ENCODE data around the gene NTN1. TPM values are rescaled to one million over a fixed set of nuclear protein-coding genes. Genes with fewer than 3 reads are reported as not detected.

Gene NTN1
- total and polyA plus RNA-seq, 2 of the 13 experiments (the other 11 are each of a cell fraction or from before 2014, with no cell fraction given): 0.04 to 0.05 TPM

DNA sequence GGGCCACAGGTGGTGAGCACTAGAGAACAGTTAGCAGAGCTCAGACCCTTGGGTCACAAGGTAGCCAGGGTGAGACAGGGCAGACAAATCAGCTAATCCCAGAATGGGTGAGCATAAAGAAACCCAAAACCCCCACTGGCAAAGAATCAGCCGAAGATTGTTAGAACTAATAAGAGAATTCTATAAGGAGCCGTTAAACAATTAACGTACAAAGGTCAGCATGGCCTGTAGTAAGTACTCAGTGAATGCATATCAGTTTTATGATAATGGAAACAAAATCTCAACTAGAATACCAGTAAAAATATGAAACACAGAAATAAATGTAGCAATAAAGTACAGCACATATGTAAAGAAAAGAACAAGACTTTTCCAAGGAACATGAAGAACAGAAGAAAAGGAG, 168.6 kb downstream of the NTN1 start:
- Histone ChIP-seq H2AFZ (ENCODE audit: low read length) (no peak overlapping the region), H4K20me1 (ENCODE audit: insufficient read depth, low read length) (no peaks in the 10 kb centered on the region), H3K27ac (ENCODE audit: extremely low read length, insufficient read depth, low read length) (no peak overlapping the region), H3K9me3 (ENCODE audit: low read length) (no peaks in the 10 kb centered on the region), H3K27me3 (ENCODE audit: control insufficient read depth in 1 of 2, insufficient read depth in 2 of 2, low read length in 2 of 2) (peaks cover 4 to 41% of the 10 kb centered on the region in 2 experiments), H3K9ac (ENCODE audit: insufficient read depth, low read depth, low read length) (no peak overlapping the region), H3K36me3 (replicated peaks in 1 of 2; ENCODE audit: control insufficient read depth in 1 of 2, insufficient read depth in 2 of 2, low read length in 2 of 2) (no peaks in the 10 kb centered on the region), H3K79me2 (ENCODE audit: insufficient read depth, low read length) (no peaks in the 10 kb centered on the region), H3K4me2 (ENCODE audit: low read depth, low read length) (no peak overlapping the region), H3K4me1 (ENCODE audit: insufficient read depth, low read length) (no peaks in the 10 kb centered on the region), H3K4me3 (replicated peaks in 1 of 3; ENCODE audit: insufficient read depth in 1 of 3, low read depth in 2 of 3, low read length in 3 of 3) (no peak overlapping the region)
- DNase-seq (ENCODE audit: low spot score): no peak
- intact Hi-C loops (cut with micrococcal nuclease; ENCODE audit: unreplicated experiment) (no loop called here), in situ Hi-C loops (cut with HindIII; ENCODE audit: extremely low pct_ligation_motif_present, low pct_unique_long_range_greater_than_20kb) (no loop called here)
- BruUV-seq (replicated peaks): no TSS peak
- CTCF ChIA-PET (ENCODE audit: low intra/inter-chr PET ratio, low total read pairs): no interaction called here
- no peak for ATAC-seq
- POLR2A ChIA-PET: no interaction called here
- no peak for FAIRE-seq
- TF ChIP-seq KAT2B (IDR thresholded peaks at IDR 0.05; ENCODE audit: borderline replicate concordance, low read depth, low read length) (no peak), KLF15 (CRISPR knock-in tag; IDR thresholded peaks at IDR 0.05; ENCODE audit: borderline replicate concordance) (no peak), KDM4B (CRISPR knock-in tag; IDR thresholded peaks at IDR 0.05) (no peak)
- TF ChIP-seq, protein P1, sequence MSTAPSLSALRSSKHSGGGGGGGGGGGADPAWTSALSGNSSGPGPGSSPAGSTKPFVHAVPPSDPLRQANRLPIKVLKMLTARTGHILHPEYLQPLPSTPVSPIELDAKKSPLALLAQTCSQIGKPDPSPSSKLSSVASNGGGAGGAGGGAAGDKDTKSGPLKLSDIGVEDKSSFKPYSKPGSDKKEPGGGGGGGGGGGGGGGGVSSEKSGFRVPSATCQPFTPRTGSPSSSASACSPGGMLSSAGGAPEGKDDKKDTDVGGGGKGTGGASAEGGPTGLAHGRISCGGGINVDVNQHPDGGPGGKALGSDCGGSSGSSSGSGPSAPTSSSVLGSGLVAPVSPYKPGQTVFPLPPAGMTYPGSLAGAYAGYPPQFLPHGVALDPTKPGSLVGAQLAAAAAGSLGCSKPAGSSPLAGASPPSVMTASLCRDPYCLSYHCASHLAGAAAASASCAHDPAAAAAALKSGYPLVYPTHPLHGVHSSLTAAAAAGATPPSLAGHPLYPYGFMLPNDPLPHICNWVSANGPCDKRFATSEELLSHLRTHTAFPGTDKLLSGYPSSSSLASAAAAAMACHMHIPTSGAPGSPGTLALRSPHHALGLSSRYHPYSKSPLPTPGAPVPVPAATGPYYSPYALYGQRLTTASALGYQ (CRISPR knock-in tag; IDR thresholded peaks at IDR 0.05): no peak
- WGBS (ENCODE audit: low lambda C conversion rate): 41% methylated on average over 3 of the region's 3 CpGs

GRCh38 chr17:9192010-9192409, 170.7 kb downstream of the NTN1 start:
- no peaks in the 10 kb centered on the region for H3K79me2 ChIP-seq (ENCODE audit: insufficient read depth, low read length)
- WGBS (ENCODE audit: low lambda C conversion rate): 0% methylated on average over 1 of the region's 1 CpG
- intact Hi-C loops (cut with micrococcal nuclease; ENCODE audit: unreplicated experiment): no loop called here
- H3K9me3 ChIP-seq (ENCODE audit: low read length): no peaks in the 10 kb centered on the region
- FAIRE-seq (no peak), ATAC-seq (no peak), DNase-seq (ENCODE audit: low spot score) (no peak)
- H3K4me1 ChIP-seq (ENCODE audit: insufficient read depth, low read length): no peaks in the 10 kb centered on the region
- no peak overlapping the region for H3K4me3 ChIP-seq (replicated peaks in 1 of 3; ENCODE audit: insufficient read depth in 1 of 3, low read depth in 2 of 3, low read length in 3 of 3)
- TF ChIP-seq ZFP62 (CRISPR knock-in tag; IDR thresholded peaks at IDR 0.05) (no peak), ZFP90 (CRISPR knock-in tag; IDR thresholded peaks at IDR 0.05; ENCODE audit: borderline replicate concordance) (no peak)
- peaks cover 2 to 36% of the 10 kb centered on the region in 2 experiments; a peak in 4 of 5 replicates for H3K27me3 ChIP-seq (ENCODE audit: control insufficient read depth in 1 of 2, insufficient read depth in 2 of 2, low read length in 2 of 2)
- H3K9ac ChIP-seq (ENCODE audit: insufficient read depth, low read depth, low read length): no peak overlapping the region
- BruUV-seq (replicated peaks): no TSS peak
- no peak overlapping the region for H3K4me2 ChIP-seq (ENCODE audit: low read depth, low read length)
- no peak overlapping the region for H2AFZ ChIP-seq (ENCODE audit: low read length)
- no peak overlapping the region for H3K27ac ChIP-seq (ENCODE audit: extremely low read length, insufficient read depth, low read length)
- ChIA-PET CTCF (ENCODE audit: low intra/inter-chr PET ratio, low total read pairs) (no interaction called here), POLR2A (no interaction called here)
- H4K20me1 ChIP-seq (ENCODE audit: insufficient read depth, low read length): no peaks in the 10 kb centered on the region
- H3K36me3 ChIP-seq (replicated peaks in 1 of 2; ENCODE audit: control insufficient read depth in 1 of 2, insufficient read depth in 2 of 2, low read length in 2 of 2): no peaks in the 10 kb centered on the region
- in situ Hi-C loops (cut with HindIII; ENCODE audit: extremely low pct_ligation_motif_present, low pct_unique_long_range_greater_than_20kb): no loop called here

Measured in HepG2 (cell line).